Astrocyte (in vitro differentiated cells and primary cell): ENCODE data around the gene SVEP1.

ENCODE experiments used
- CTCF ChIP-seq: IDR thresholded peaks from 2 replicates; pipeline ENCODE4 v1.5.1; 2011; ENCODE audit warnings: low read depth, mild to moderate bottlenecking, inconsistent platforms, low read length, moderate library complexity; ENCODE audit not compliant: insufficient read depth
- EZH2 ChIP-seq: IDR thresholded peaks from 2 replicates; pipeline ENCODE4 v1.6.1; 2012; ENCODE audit warnings: mild to moderate bottlenecking, low read length, inconsistent platforms; ENCODE audit not compliant: insufficient read depth

GRCh38 chr9:110579034-110579861 lies at the start of gene SVEP1:
- TF ChIP-seq CTCF, result no peak
- TF ChIP-seq EZH2, result no peak
